Calu3 (cell line): ENCODE measurements around the gene KATNB1. TPM values are rescaled to one million over a fixed set of nuclear protein-coding genes. Genes with fewer than 3 reads are reported as not detected.
"Not testable (repeated sequence)": the region's sequence is repeated elsewhere in the genome, so short reads cannot be mapped to it uniquely, and the experiment has no call there.

Experiments
- BruUV-seq: library from RNA; stranded (reverse); fragments of 400-500 nt; replicated peaks from 2 replicates; lab custom pipeline; 2021; lab: Mats Ljungman, UMichigan
- CTCF ChIA-PET: fragments of 300-600 bp; sonication (Branson Sonifier 250); formaldehyde crosslinking; loops from one replicate; lab custom pipeline; 2022; ENCODE audit warnings: antibody characterized with exemption; lab: Charles Lee
- DNase-seq: peaks from one replicate; pipeline ENCODE4 v3.0.0; 2022
- H3K27ac Mint-ChIP-seq: one replicate; pipeline ENCODE4 v1.8.0; 2022; ENCODE audit warnings: mixed read lengths; ENCODE audit not compliant: unreplicated experiment
- H3K27me3 Mint-ChIP-seq: one replicate; pipeline ENCODE4 v1.8.0; 2022; ENCODE audit warnings: mixed read lengths; ENCODE audit not compliant: unreplicated experiment
- H3K36me3 Mint-ChIP-seq: one replicate; pipeline ENCODE4 v1.8.0; 2022; ENCODE audit warnings: mild to moderate bottlenecking, moderate library complexity, mixed read lengths; ENCODE audit not compliant: insufficient read depth, unreplicated experiment
- H3K4me1 Mint-ChIP-seq: one replicate; pipeline ENCODE4 v1.8.0; 2022; ENCODE audit warnings: mild to moderate bottlenecking, low read depth, mixed read lengths; ENCODE audit not compliant: unreplicated experiment
- H3K4me3 Mint-ChIP-seq: one replicate; pipeline ENCODE4 v1.8.0; 2022; ENCODE audit warnings: mild to moderate bottlenecking, low read depth, moderate library complexity, mixed read lengths; ENCODE audit not compliant: unreplicated experiment
- H3K9me3 Mint-ChIP-seq: one replicate; pipeline ENCODE4 v1.8.0; 2022; ENCODE audit warnings: low read depth, mixed read lengths; ENCODE audit not compliant: unreplicated experiment
- intact Hi-C: fragments of 100-400 bp; cut with micrococcal nuclease; formaldehyde crosslinking; loops from one replicate; pipeline ENCODE4 v1.10.0; 2022; ENCODE audit not compliant: unreplicated experiment
- total RNA-seq: library from RNA; stranded (reverse); gene quantifications from 2 replicates; pipeline ENCODE4 v1.2.3, GENCODE V29; 2022
- TF ChIP-seq, protein P1 (sequence below): fragments of 200-600 bp; IDR thresholded peaks from one replicate; pipeline ENCODE4 v1.8.0; 2022; ENCODE audit warnings: antibody characterized with exemption; ENCODE audit not compliant: unreplicated experiment

The KATNB1 gene
- total RNA-seq, 1 experiment from 2014 or later, result 28.6 TPM

DNA sequence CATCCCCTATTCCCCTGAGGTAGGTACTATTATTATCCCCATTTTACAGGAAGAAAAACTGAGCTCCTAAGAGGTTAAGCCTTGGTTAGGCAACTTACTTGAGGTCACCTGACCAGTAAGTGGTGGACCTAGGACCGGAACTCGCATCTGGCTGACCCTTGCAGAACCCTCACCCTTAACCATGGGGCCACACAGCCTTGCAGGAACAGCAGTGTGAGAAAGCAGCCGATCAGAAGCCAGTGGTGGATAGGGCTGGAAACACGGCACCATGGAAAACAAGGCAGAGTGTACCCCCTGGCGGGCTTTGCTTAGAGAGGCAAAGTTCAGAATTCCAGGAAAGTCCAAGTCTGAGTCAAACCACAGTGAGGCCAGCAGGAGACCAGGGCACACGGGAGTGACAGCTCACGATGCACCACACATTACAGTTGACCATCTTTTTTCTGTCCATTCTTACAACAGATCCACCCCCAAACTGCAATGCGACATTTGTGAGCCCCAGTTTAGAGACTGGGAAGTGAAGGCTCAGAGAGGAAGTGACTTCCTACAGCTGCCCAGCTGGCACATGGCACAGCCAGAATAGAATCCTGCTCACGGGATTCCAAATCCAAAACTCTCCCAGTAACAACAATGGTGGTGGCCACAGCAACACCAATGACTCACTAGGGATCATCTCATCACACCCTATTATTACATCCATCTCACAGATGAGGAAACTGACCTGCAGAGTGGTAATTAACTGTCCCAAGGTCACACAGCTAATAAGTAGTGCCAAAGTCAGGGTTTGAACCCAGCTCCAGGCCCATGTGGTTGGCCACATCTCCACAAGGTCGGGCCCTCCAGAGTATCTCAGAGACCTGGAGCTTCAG lies 46.4 kb downstream of the KATNB1 start:
- Mint-ChIP-seq H3K36me3 (peaks cover 21% of the 10 kb centered on the region), H3K27ac (no peak overlapping the region), H3K4me3 (no peak overlapping the region), H3K27me3 (no peaks in the 10 kb centered on the region), H3K9me3 (no peaks in the 10 kb centered on the region), H3K4me1 (peaks cover 27% of the 10 kb centered on the region)
- TF ChIP-seq, protein P1, sequence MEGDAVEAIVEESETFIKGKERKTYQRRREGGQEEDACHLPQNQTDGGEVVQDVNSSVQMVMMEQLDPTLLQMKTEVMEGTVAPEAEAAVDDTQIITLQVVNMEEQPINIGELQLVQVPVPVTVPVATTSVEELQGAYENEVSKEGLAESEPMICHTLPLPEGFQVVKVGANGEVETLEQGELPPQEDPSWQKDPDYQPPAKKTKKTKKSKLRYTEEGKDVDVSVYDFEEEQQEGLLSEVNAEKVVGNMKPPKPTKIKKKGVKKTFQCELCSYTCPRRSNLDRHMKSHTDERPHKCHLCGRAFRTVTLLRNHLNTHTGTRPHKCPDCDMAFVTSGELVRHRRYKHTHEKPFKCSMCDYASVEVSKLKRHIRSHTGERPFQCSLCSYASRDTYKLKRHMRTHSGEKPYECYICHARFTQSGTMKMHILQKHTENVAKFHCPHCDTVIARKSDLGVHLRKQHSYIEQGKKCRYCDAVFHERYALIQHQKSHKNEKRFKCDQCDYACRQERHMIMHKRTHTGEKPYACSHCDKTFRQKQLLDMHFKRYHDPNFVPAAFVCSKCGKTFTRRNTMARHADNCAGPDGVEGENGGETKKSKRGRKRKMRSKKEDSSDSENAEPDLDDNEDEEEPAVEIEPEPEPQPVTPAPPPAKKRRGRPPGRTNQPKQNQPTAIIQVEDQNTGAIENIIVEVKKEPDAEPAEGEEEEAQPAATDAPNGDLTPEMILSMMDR, result no peak
- no peak for DNase-seq
- intact Hi-C loops, result no loop called here
- no TSS peak for BruUV-seq
- CTCF ChIA-PET, result interaction anchor here (0.7 to 2.4 kb wide), 5 partner anchors 10 to 34 kb away, joined by 3 to 8 read pairs (median 3); no protein-coding TSS in a partner anchor

DNA sequence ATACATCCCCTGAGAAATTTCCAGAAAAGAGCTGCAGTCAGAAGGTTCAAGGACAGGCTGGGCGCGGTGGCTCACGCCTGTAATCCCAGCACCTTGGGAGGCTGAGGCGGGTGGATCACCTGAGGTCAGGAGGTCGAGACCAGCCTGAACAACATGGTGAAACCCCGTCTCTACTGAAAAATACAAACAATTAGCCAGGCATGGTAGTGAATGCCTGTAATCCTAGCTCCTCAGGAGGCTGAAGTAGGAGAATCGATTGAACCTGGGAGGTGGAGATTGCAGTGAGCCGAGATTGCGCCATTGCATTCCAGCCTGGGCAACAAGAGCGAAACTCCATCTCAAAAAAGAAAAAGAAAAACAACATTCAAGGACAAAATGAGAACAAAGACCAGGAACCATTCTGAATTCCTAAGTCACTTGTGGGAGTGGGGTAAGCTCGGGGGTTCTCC lies 47.1 kb downstream of the KATNB1 start:
- H3K36me3 Mint-ChIP-seq, result peaks cover 21% of the 10 kb centered on the region

DNA sequence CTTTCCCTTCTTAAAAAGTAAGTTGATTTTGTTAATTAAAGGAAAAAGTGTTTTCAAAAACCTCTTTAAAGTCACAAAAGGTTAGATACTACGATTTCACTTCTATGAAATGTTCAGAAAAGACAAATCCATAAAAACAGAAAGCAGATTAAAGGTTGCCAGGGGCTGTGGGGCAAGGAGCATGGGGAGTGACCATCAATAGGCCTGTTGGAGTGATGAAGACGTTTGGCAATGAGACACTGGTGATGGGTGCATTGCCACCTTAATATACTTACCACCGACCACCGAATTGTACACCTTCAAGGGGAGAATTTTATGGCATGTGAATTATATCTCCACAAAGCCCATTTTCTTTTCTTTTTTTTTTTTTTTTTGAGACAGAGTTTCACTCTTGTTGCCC lies 47.5 kb downstream of the KATNB1 start:
- intact Hi-C loops, result no loop called here
- H3K36me3 Mint-ChIP-seq, result peaks cover 25% of the 10 kb centered on the region
- CTCF ChIA-PET, result interaction anchor here (0.6 to 2.4 kb wide), 6 partner anchors 11 to 250 kb away, joined by 3 to 8 read pairs (median 4); no protein-coding TSS in a partner anchor
- no peaks in the 10 kb centered on the region for H3K9me3 Mint-ChIP-seq
- H3K27ac Mint-ChIP-seq, result peak overlapping the region; percentile 15
- TF ChIP-seq, protein P1, result no peak
- H3K4me1 Mint-ChIP-seq, result peaks cover 27% of the 10 kb centered on the region
- BruUV-seq, result no TSS peak
- no peaks in the 10 kb centered on the region for H3K27me3 Mint-ChIP-seq
- H3K4me3 Mint-ChIP-seq, result no peak overlapping the region
- DNase-seq, result no peak

More for the DNA sequence above, 47.1 kb downstream of the KATNB1 start:
- H3K27me3 Mint-ChIP-seq, BruUV-seq, H3K9me3 Mint-ChIP-seq, intact Hi-C loops, H3K4me3 Mint-ChIP-seq: not testable (repeated sequence)
- CTCF ChIA-PET, result interaction anchor here (0.7 to 2.4 kb wide), 6 partner anchors 10 to 250 kb away, joined by 3 to 8 read pairs (median 3); no protein-coding TSS in a partner anchor
- H3K4me1 Mint-ChIP-seq, result peaks cover 27% of the 10 kb centered on the region
- peak overlapping the region; percentile 15 for H3K27ac Mint-ChIP-seq
- DNase-seq, result peak; percentile 33

DNA sequence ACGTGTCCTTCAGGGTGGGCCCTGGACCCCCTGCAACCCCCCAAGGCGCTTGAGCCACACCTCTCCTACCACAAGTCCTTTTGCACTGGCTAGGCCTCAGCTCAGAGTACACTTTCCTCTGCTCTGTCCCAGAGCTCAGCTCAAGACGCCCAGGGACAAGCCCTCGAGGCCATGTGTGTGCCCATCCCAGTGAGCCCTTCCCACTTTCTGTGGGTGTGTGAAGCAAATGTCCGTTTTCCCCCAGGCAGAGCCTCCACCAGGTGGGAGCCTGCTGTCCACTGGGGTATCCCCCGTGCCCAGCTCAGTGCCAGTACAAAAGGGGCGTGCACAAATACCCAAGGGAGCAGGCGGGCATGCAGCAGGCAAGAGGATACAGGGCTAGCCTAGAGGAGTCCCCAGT lies 48.3 kb downstream of the KATNB1 start:
- TF ChIP-seq, protein P1, result no peak
- H3K4me3 Mint-ChIP-seq, result no peak overlapping the region
- CTCF ChIA-PET, result interaction anchor here (0.6 to 2.4 kb wide), 4 partner anchors 12 to 249 kb away, joined by 3 to 8 read pairs (median 4); no protein-coding TSS in a partner anchor
- peaks cover 25% of the 10 kb centered on the region for H3K4me1 Mint-ChIP-seq
- BruUV-seq, result no TSS peak
- intact Hi-C loops, result no loop called here
- no peak overlapping the region for H3K27ac Mint-ChIP-seq
- peaks cover 27% of the 10 kb centered on the region for H3K36me3 Mint-ChIP-seq
- no peak for DNase-seq
- no peaks in the 10 kb centered on the region for H3K9me3 Mint-ChIP-seq
- H3K27me3 Mint-ChIP-seq, result no peaks in the 10 kb centered on the region
